ENCODE measurements around the gene SIPA1.

DNA sequence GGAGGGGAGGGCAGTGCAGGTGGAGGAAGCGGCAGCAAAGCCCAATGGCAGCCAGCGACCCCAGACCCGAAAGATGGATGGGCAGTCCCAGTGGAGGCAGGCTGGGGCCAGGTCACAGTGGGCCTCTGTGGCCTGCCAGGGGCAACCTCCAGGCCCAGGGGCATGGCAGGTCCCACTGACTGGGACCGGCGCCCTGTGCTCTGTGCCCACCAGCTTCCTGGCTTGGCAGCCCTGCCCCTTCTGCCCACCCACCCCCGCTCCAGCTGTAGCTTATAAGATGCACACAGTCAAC lies 38.0 kb upstream of the SIPA1 start:
- no peak for TF ChIP-seq POLR2A (IDR thresholded peaks at IDR 0.05; ENCODE audit: low read depth, low read length)
- no peak for TF ChIP-seq POLR2AphosphoS5 (IDR thresholded peaks at IDR 0.05; ENCODE audit: low read depth, low read length)
- TF ChIP-seq TAF1 (IDR thresholded peaks at IDR 0.05; ENCODE audit: low read depth, low read length): no peak
- TF ChIP-seq POU2F2 (IDR thresholded peaks at IDR 0.05; ENCODE audit: low read depth, low read length): no peak
- no peak for TF ChIP-seq PAX5 (IDR thresholded peaks at IDR 0.05; ENCODE audit: insufficient read depth, low read length, severe bottlenecking)
- TF ChIP-seq SPI1 (IDR thresholded peaks at IDR 0.05; ENCODE audit: low read depth, low read length): no peak
